Right lobe of liver (tissue), 6 donors: ENCODE measurements around the gene ICOSLG. TPM values are rescaled to one million over a fixed set of nuclear protein-coding genes. Genes with fewer than 3 reads are reported as not detected.
A peak's percentile ranks its signal among the peaks of the same experiment; 100 is the strongest.
"Not testable (repeated sequence)": the region's sequence is repeated elsewhere in the genome, so short reads cannot be mapped to it uniquely, and the experiment has no call there.

Experiments used
- ATAC-seq, 4 donors: fragments of 200-7000 bp; cut with Tn5 transposase; one replicate each; pipeline ENCODE4 v1.9.1; 2020; ENCODE audit warnings: mild to moderate bottlenecking in 4 of 4, moderate library complexity in 4 of 4
- DNase-seq, 3 donors: peaks; one replicate each; pipeline ENCODE4 v3.0.0-alpha.2; 2020
- H3K27ac ChIP-seq, 3 donors: fragments of 200-600 bp; one replicate each; pipeline ENCODE4 v1.8.0; 2022
- H3K27me3 ChIP-seq, 2 donors: fragments of 200-600 bp; one replicate each; pipeline ENCODE4 v1.8.0; 2022
- H3K36me3 ChIP-seq, 4 donors: fragments of 200-600 bp; sonication (generic) in 1 of 4; one replicate each; pipeline versions ENCODE4 v1.5.1 to v1.8.0; 2017 to 2022; ENCODE audit warnings: control low read depth in 1 of 4
- H3K4me1 ChIP-seq, 4 donors: fragments of 200-600 bp; sonication (generic) in 1 of 4; one replicate each; pipeline versions ENCODE4 v1.5.1 to v1.8.0; 2017 to 2022; ENCODE audit warnings: control low read depth in 1 of 4
- H3K4me3 ChIP-seq, 3 donors: fragments of 200-600 bp; one replicate each; pipeline ENCODE4 v1.8.0; 2022
- H3K9me3 ChIP-seq, 4 donors: fragments of 200-600 bp; sonication (generic) in 1 of 4; one replicate each; pipeline versions ENCODE4 v1.5.1 to v1.8.0; 2017 to 2022; ENCODE audit warnings: control low read depth in 1 of 4
- WGBS: methylation state at CpG from one replicate; pipeline ENCODE4 v1.1.6; 2018; ENCODE audit warnings: low coverage, low lambda C conversion rate; ENCODE audit not compliant: insufficient coverage; ENCODE audit errors: missing lambda C conversion rate; 5-methylcytosine and 5-hydroxymethylcytosine counted together
- intact Hi-C, 2 donors: fragments of 100-400 bp; cut with DNase I; formaldehyde crosslinking; loops; one replicate each; pipeline versions ENCODE4 v1.11.2 to v1.14.1; 2022
- small RNA-seq, 2 experiments: library from RNA; depleted of rRNA; stranded (forward); fragments of <200 nt; gene quantifications; one replicate each; pipeline ENCODE3, GENCODE V24; 2016
- total RNA-seq, 6 experiments: library from RNA; depleted of rRNA in 2 of 6; stranded (reverse); fragments of >200 nt in 2 of 6; fragmentation: NEBNext Ultra II Directional in 3 of 6; extraction: Animal tissue kit (Norgen Biotek cat#: 25700) in 3 of 6; gene quantifications; one replicate each; pipeline versions ENCODE4 v1.1.0 to v1.2.4, GENCODE V29; 2016 to 2023
- donor health status: DM: no; HTN: yes; CAD: no.
- donor health status: DM: no; HTN: no; CAD: no.
- donor health status: DM: no; HTN: no; CAD: no.
- donor health status: DM: no; HTN: yes; CAD: no.
- donor health status: DM: no; HTN: yes; CAD: no.

Gene ICOSLG
- total RNA-seq, 6 experiments from 2014 or later = 1.1 to 2.7 (median 1.7) TPM

- H3K9me3 ChIP-seq, intact Hi-C loops, ATAC-seq, H3K4me3 ChIP-seq, H3K27me3 ChIP-seq, H3K36me3 ChIP-seq, H3K27ac ChIP-seq, DNase-seq, H3K4me1 ChIP-seq: not testable (repeated sequence)
- WGBS = no CpG with 5 or more reads among the region's 9 CpGs
Measured at GRCh38 chr21:44194451-44194850, 46.3 kb downstream of the ICOSLG start.

GRCh38 chr21:44193108-44193507, 47.6 kb downstream of the ICOSLG start:
- DNase-seq, H3K36me3 ChIP-seq, H3K9me3 ChIP-seq, H3K4me3 ChIP-seq, intact Hi-C loops, H3K4me1 ChIP-seq, H3K27me3 ChIP-seq, H3K27ac ChIP-seq: not testable (repeated sequence)
- peak in 1 of 4 donors; percentile 29 for ATAC-seq
- WGBS = no CpG with 5 or more reads among the region's 5 CpGs

DNA sequence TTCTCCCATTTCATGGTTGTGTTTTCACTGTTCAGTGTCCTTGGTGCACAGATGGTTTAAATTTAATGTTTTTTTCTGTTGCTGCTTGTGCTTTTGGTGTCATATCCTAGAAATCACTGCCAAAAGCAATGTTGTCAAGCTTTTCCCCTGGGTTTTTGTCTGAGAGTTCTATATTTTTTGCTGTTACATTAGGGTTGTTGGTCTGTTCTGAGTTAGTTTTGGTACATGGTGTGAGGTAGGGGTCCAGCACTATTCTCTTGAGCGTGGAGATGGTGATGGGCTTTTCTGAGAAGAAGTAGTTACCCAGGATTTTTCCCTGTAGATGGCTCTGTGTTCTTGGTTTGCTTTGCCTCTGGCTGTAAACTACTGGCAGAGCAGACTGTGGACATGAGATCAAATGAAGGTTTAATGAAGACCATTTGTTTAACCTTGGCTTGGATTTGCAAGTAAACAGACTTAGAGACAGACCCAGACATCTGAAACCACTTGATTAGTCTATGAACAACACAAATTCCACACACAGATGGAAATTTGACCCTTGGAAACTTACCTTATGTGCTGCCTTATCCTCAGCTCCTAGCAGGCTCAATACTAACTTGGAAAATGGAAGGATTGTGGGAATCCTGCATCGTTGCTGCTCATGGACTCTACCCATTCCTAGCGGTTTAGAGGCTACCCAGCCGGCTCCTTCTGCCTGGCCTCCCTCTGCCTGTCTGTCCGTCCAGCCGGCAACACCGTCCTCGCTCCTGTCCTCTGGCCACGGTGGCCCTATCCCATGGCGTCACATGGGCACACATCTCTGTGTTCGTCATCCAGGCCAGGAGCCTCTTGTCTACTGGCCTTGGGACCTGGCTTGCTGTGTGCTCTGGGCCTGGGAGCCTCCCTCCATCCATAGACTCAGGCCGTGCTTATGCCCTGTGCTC, 50.1 kb downstream of the ICOSLG start:
- H3K4me3 ChIP-seq, H3K27me3 ChIP-seq, ATAC-seq, H3K27ac ChIP-seq, intact Hi-C loops, H3K9me3 ChIP-seq, H3K4me1 ChIP-seq, H3K36me3 ChIP-seq: not testable (repeated sequence)
- 91% methylated on average over 4 of the region's 12 CpGs for WGBS
- DNase-seq = peak in 1 of 3 donors; percentile 18

GRCh38 chr21:44184862-44185261, 55.9 kb downstream of the ICOSLG start:
- H3K27ac ChIP-seq, H3K27me3 ChIP-seq, H3K9me3 ChIP-seq, DNase-seq, H3K36me3 ChIP-seq, H3K4me1 ChIP-seq, intact Hi-C loops, H3K4me3 ChIP-seq: not testable (repeated sequence)
- ATAC-seq = peak in 1 of 4 donors; percentile 51
- WGBS = no CpG with 5 or more reads among the region's 7 CpGs

GRCh38 chr21:44182202-44182601, 58.5 kb downstream of the ICOSLG start:
- ATAC-seq, H3K4me1 ChIP-seq, H3K27me3 ChIP-seq, DNase-seq, H3K36me3 ChIP-seq, intact Hi-C loops, H3K4me3 ChIP-seq, H3K27ac ChIP-seq, H3K9me3 ChIP-seq: not testable (repeated sequence)
- no CpG with 5 or more reads among the region's 8 CpGs for WGBS

- H3K27ac ChIP-seq, H3K9me3 ChIP-seq, intact Hi-C loops, H3K27me3 ChIP-seq, H3K4me3 ChIP-seq, H3K36me3 ChIP-seq, H3K4me1 ChIP-seq, DNase-seq: not testable (repeated sequence)
- no CpG with 5 or more reads among the region's 4 CpGs for WGBS
- peak in 2 of 4 donors; percentile 39 to 60 for ATAC-seq
Measured at GRCh38 chr21:44181506-44181905, 59.2 kb downstream of the ICOSLG start.

GRCh38 chr21:44176127-44176526, 64.6 kb downstream of the ICOSLG start:
- H3K9me3 ChIP-seq, H3K27me3 ChIP-seq, H3K4me3 ChIP-seq, H3K36me3 ChIP-seq, intact Hi-C loops, H3K27ac ChIP-seq, H3K4me1 ChIP-seq: not testable (repeated sequence)
- ATAC-seq (peak in 3 of 4 donors; percentile 13 to 61 (median 58)), DNase-seq (peak in 1 of 3 donors; percentile 33)
- no CpG with 5 or more reads among the region's 14 CpGs for WGBS

DNA sequence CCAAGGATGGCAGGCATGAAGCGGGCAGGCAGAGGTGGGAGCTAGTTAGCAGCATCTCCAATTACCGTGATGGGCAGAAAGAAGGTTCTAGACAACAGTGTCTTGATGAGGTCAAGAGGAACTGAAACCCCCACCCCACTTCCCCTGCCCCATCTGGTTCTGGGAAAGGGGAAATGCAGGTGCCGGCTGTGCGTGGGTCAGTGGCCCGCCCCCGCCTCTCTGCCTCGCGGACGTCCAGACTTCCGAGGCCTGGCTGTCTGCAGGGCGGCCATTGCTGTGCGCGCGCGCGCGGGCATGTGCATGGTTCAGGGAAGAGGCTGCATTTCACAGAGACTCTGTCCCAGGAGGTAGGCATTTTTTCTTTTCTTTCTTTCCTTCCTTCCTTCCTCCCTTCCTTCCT, 65.6 kb downstream of the ICOSLG start:
- H3K27me3 ChIP-seq, ATAC-seq, DNase-seq, H3K9me3 ChIP-seq, H3K36me3 ChIP-seq, intact Hi-C loops, H3K4me1 ChIP-seq, H3K27ac ChIP-seq, H3K4me3 ChIP-seq: not testable (repeated sequence)
- no CpG with 5 or more reads among the region's 17 CpGs for WGBS

Small RNA genes lying within 50 kb of the gene (small RNA-seq; reads per million reads assigned to genes)
- gene AP001059.3 = 0 reads per million in 2 experiments

Other genes starting within 250 kb of the ICOSLG start
- gene TRAPPC10, start 228.6 kb downstream of the ICOSLG start, total RNA-seq = 10 to 100 TPM; 15.4 to 25.6 (median 18.4) TPM
- gene PWP2, start 133.5 kb downstream of the ICOSLG start, total RNA-seq = 1 to 10 TPM in 5 of 6 experiments, under 1 TPM in 1; 0.93 to 7.5 (median 3.0) TPM
- gene GATD3, start 107.3 kb downstream of the ICOSLG start, total RNA-seq = 10 to 100 TPM in 3 of 6 experiments, 1 to 10 TPM in 3; 5.8 to 83.8 (median 11.1) TPM
- 1 to 10 TPM in 2 of 6 experiments, under 1 TPM in 1, not detected in 3; 0.29 to 2.3 (median 1.4) TPM for gene DNMT3L, start 21.0 kb upstream of the ICOSLG start, total RNA-seq
- not detected for gene AIRE, start 44.9 kb upstream of the ICOSLG start, total RNA-seq
- gene PFKL, start 59.1 kb upstream of the ICOSLG start, total RNA-seq = 10 to 100 TPM; 68.3 to 97.6 (median 73.7) TPM
- gene CFAP410, start 98.4 kb upstream of the ICOSLG start, total RNA-seq = 10 to 100 TPM in 4 of 6 experiments, 1 to 10 TPM in 2; 6.9 to 15.4 (median 13.1) TPM
- 1 to 10 TPM in 4 of 6 experiments, under 1 TPM in 2; 0.92 to 2.0 (median 1.2) TPM for gene TRPM2, start 112.7 kb upstream of the ICOSLG start, total RNA-seq
- gene LRRC3, start 214.6 kb upstream of the ICOSLG start, total RNA-seq = 10 to 100 TPM in 5 of 6 experiments, 1 to 10 TPM in 1; 7.5 to 19.3 (median 13.9) TPM